ENCODE results near the gene PILRB.

PILRB gene

GRCh38 chr7:100390286-100391009 is 32.5 kb downstream of the PILRB start:
- no peak for TF ChIP-seq MYC (IDR thresholded peaks at IDR 0.05; ENCODE audit: low read depth, low read length)
- TF ChIP-seq MAX (IDR thresholded peaks at IDR 0.05; ENCODE audit: low read depth, low read length) = no peak
- TF ChIP-seq POLR2A (IDR thresholded peaks at IDR 0.05; ENCODE audit: extremely low read depth, insufficient read length) = no peak
- TF ChIP-seq, protein P1, sequence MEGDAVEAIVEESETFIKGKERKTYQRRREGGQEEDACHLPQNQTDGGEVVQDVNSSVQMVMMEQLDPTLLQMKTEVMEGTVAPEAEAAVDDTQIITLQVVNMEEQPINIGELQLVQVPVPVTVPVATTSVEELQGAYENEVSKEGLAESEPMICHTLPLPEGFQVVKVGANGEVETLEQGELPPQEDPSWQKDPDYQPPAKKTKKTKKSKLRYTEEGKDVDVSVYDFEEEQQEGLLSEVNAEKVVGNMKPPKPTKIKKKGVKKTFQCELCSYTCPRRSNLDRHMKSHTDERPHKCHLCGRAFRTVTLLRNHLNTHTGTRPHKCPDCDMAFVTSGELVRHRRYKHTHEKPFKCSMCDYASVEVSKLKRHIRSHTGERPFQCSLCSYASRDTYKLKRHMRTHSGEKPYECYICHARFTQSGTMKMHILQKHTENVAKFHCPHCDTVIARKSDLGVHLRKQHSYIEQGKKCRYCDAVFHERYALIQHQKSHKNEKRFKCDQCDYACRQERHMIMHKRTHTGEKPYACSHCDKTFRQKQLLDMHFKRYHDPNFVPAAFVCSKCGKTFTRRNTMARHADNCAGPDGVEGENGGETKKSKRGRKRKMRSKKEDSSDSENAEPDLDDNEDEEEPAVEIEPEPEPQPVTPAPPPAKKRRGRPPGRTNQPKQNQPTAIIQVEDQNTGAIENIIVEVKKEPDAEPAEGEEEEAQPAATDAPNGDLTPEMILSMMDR (IDR thresholded peaks at IDR 0.05; ENCODE audit: low read depth, low read length) = no peak
- DNase-seq (ENCODE audit: low read depth) = no peak
- H3K4me3 ChIP-seq (ENCODE audit: low read depth, low read length) = no peak overlapping the region

- no peak for DNase-seq (ENCODE audit: low read depth)
- TF ChIP-seq POLR2A (IDR thresholded peaks at IDR 0.05; ENCODE audit: extremely low read depth, insufficient read length) (no peak), MAX (IDR thresholded peaks at IDR 0.05; ENCODE audit: low read depth, low read length) (no peak), MYC (IDR thresholded peaks at IDR 0.05; ENCODE audit: low read depth, low read length) (no peak)
- TF ChIP-seq, protein P1 (IDR thresholded peaks at IDR 0.05; ENCODE audit: low read depth, low read length) = no peak
- H3K4me3 ChIP-seq (ENCODE audit: low read depth, low read length) = no peak overlapping the region
Observed at GRCh38 chr7:100393233-100393905, 35.5 kb downstream of the PILRB start.

- no peak for DNase-seq (ENCODE audit: low read depth)
- no peak for TF ChIP-seq MYC (IDR thresholded peaks at IDR 0.05; ENCODE audit: low read depth, low read length)
- TF ChIP-seq, protein P1 (IDR thresholded peaks at IDR 0.05; ENCODE audit: low read depth, low read length) = no peak
- no peak for TF ChIP-seq MAX (IDR thresholded peaks at IDR 0.05; ENCODE audit: low read depth, low read length)
- TF ChIP-seq POLR2A (IDR thresholded peaks at IDR 0.05; ENCODE audit: extremely low read depth, insufficient read length) = no peak
- H3K4me3 ChIP-seq (ENCODE audit: low read depth, low read length) = no peak overlapping the region
Observed at GRCh38 chr7:100394077-100394476, 36.2 kb downstream of the PILRB start.

GRCh38 chr7:100396421-100396982 is 38.6 kb downstream of the PILRB start:
- peak; percentile 93 for DNase-seq (ENCODE audit: low read depth)
- peak overlapping the region; percentile 1 for H3K4me3 ChIP-seq (ENCODE audit: low read depth, low read length)
- TF ChIP-seq POLR2A (IDR thresholded peaks at IDR 0.05; ENCODE audit: extremely low read depth, insufficient read length) (no peak), MAX (IDR thresholded peaks at IDR 0.05; ENCODE audit: low read depth, low read length) (peak; percentile 95), MYC (IDR thresholded peaks at IDR 0.05; ENCODE audit: low read depth, low read length) (peak; percentile 87; the same call in 1 of the 2 replicates)
- TF ChIP-seq, protein P1 (IDR thresholded peaks at IDR 0.05; ENCODE audit: low read depth, low read length) = no peak

GRCh38 chr7:100397315-100398081 is 39.6 kb downstream of the PILRB start:
- TF ChIP-seq MAX (IDR thresholded peaks at IDR 0.05; ENCODE audit: low read depth, low read length) (no peak), MYC (IDR thresholded peaks at IDR 0.05; ENCODE audit: low read depth, low read length) (no peak), POLR2A (IDR thresholded peaks at IDR 0.05; ENCODE audit: extremely low read depth, insufficient read length) (no peak)
- TF ChIP-seq, protein P1 (IDR thresholded peaks at IDR 0.05; ENCODE audit: low read depth, low read length) = peak; percentile 1
- peak overlapping the region; percentile 1 for H3K4me3 ChIP-seq (ENCODE audit: low read depth, low read length)
- peak; percentile 81 for DNase-seq (ENCODE audit: low read depth)

Measured in NB4 (cell line).